ENCODE results near the gene AQP3. TPM values are rescaled to one million over a fixed set of nuclear protein-coding genes. Genes with fewer than 3 reads are reported as not detected.
"Not testable (repeated sequence)": the region's sequence is repeated elsewhere in the genome, so short reads cannot be mapped to it uniquely, and the experiment has no call there.

AQP3 gene
- total and polyA plus RNA-seq, 5 donors, result 15.9 to 77.5 (median 18.7) TPM

DNA sequence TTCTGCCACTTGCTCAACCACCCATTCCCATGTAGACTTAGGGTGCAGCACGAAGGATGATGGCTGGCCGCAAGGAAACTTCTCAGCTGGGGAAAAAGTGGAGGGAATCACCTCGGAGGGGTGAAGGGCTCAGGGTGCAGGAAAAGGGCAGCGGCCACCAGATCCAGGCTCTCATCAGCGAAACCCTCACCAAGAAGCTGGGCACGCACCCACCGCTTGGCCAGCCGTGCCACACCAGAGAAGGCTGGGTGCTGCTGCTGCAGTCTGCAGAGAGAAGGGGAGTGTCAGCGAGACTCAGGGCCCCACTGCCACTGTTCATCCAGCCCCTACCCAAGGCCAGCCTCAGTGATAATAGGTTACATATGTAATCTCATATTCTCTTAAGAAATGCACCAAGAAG is 17.7 kb upstream of the AQP3 start:
- WGBS, result 96% methylated on average over 9 of the region's 9 CpGs
- H3K27ac ChIP-seq (ENCODE audit: low read length), result no peak overlapping the region
- intact Hi-C loops (cut with DNase I), result loop anchor here in 2 of 4 donors (10.0 kb wide), 1 partner anchor 90 kb away; no protein-coding TSS in a partner anchor
- H3K4me1 ChIP-seq (ENCODE audit: control insufficient read depth, insufficient read depth, low read length), result no peaks in the 10 kb centered on the region
- DNase-seq (no peak), ATAC-seq (no peak)
- H3K27me3 ChIP-seq (ENCODE audit: control insufficient read depth, insufficient read depth), result no peaks in the 10 kb centered on the region
- no peaks in the 10 kb centered on the region for H3K9me3 ChIP-seq (ENCODE audit: control insufficient read depth, low read length)
- no peak overlapping the region for H3K4me3 ChIP-seq (ENCODE audit: low read length)

DNA sequence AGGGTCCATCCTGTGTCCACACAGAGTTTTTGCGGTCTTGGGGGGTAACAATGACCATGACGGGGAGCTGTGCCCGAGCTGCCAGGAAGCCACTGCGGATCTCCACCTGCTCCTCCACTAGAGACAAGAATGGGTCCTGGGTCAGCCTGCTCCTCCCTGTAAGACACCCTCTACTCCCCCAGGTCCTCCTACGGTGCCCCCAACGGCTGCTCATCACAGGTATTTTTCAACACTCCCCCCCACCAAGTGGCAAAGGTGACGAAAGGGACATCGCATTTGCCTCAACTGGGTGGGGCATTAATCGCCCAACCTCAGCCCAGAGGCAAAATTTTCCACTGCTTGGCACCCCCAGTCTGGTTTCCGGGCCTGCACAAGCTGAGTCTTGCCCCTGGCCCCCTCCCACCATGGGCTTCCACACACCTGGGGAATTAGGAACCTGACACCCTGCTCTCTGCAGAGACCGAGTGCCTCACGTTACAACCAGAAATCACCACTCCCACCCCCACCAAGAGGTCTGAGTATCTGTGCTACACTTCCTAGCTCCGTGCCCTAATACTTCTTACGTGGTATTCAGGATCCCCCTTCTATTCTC is 16.7 kb upstream of the AQP3 start:
- DNase-seq (no peak), ATAC-seq (no peak)
- no peak overlapping the region for H3K4me3 ChIP-seq (ENCODE audit: low read length)
- WGBS, result 93% methylated on average over 14 of the region's 14 CpGs
- intact Hi-C loops (cut with DNase I), result loop anchor here in 2 of 4 donors (10.0 kb wide), 1 partner anchor 89 kb away; no protein-coding TSS in a partner anchor
- no peaks in the 10 kb centered on the region for H3K4me1 ChIP-seq (ENCODE audit: control insufficient read depth, insufficient read depth, low read length)
- no peaks in the 10 kb centered on the region for H3K9me3 ChIP-seq (ENCODE audit: control insufficient read depth, low read length)
- H3K27ac ChIP-seq (ENCODE audit: low read length), result no peak overlapping the region
- no peaks in the 10 kb centered on the region for H3K27me3 ChIP-seq (ENCODE audit: control insufficient read depth, insufficient read depth)

DNA sequence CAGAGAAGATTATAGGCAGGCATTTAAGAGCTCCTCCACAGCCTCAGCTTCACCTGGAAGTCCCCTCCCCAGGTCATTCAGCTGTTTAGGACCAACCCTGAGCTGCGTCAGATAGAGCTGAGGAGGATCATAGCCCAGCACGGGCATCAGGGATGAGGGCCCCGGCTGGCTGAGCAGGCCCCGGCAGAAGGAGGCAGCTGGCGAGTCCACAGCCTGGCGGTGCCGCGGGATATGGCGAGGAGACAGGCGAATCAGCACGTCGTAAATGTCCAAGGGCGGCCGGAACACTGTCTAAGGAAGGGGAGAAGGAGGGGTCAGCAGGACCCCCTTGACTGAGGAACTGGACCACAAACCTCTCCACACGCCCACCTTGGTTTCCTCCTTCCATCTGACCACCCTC is 15.8 kb upstream of the AQP3 start:
- H3K27ac ChIP-seq (ENCODE audit: low read length), result no peak overlapping the region
- H3K4me3 ChIP-seq (ENCODE audit: low read length), result no peak overlapping the region
- H3K4me1 ChIP-seq (ENCODE audit: control insufficient read depth, insufficient read depth, low read length), result no peaks in the 10 kb centered on the region
- no peaks in the 10 kb centered on the region for H3K27me3 ChIP-seq (ENCODE audit: control insufficient read depth, insufficient read depth)
- intact Hi-C loops (cut with DNase I), result loop anchor here in 2 of 4 donors (10.0 kb wide), 1 partner anchor 88 kb away; no protein-coding TSS in a partner anchor
- WGBS, result 91% methylated on average over 15 of the region's 15 CpGs
- DNase-seq, result no peak
- no peak for ATAC-seq
- no peaks in the 10 kb centered on the region for H3K9me3 ChIP-seq (ENCODE audit: control insufficient read depth, low read length)

DNA sequence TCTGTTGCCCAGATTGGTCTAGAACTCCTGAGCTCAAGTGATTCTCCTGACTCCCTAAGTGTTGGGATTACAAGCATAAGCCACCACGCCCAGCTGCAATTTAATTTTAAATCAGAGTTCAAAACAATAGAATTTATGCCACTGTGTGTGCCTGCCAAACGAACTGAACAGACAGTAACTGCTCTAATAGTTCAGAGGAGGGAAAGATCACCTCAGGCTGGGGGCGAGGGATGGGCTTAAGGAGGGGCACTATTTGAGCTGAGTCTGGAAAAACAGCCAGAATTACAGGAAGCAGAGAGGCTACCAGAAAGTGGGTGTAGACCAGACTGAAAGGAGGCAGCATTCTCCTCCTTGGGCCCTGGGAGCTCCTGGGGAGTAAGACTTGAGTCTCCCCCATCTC is 14.1 kb upstream of the AQP3 start:
- no peaks in the 10 kb centered on the region for H3K27me3 ChIP-seq (ENCODE audit: control insufficient read depth, insufficient read depth)
- DNase-seq (no peak), ATAC-seq (no peak)
- no peaks in the 10 kb centered on the region for H3K4me1 ChIP-seq (ENCODE audit: control insufficient read depth, insufficient read depth, low read length)
- H3K4me3 ChIP-seq (ENCODE audit: low read length), result no peak overlapping the region
- H3K9me3 ChIP-seq (ENCODE audit: control insufficient read depth, low read length), result no peaks in the 10 kb centered on the region
- H3K27ac ChIP-seq (ENCODE audit: low read length), result no peak overlapping the region
- WGBS, result 70% methylated on average over 3 of the region's 3 CpGs
- intact Hi-C loops (cut with DNase I), result loop anchor here in 2 of 4 donors (10.0 kb wide), 1 partner anchor 87 kb away; no protein-coding TSS in a partner anchor

DNA sequence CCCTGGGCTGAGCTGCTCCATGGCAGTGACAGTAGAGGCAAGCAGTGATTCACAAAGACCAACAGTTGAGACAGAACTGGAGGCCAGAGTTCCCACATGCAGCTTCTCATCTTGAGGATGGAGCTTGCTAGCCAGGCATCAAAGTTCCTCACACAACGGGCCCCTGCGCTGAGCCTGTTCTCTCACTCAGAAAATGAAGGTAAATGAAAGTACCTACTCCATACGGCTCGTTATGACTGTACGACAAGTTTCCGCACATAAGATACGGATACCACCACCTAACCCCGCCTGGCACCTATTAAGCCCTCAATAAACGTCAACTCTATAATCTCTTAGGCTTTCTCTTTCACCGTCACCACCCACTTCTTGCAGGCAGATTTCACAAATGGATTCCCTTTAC is 13.5 kb upstream of the AQP3 start:
- DNase-seq (peak in 1 of 3 donors; percentile 10), ATAC-seq (no peak)
- Histone ChIP-seq H3K4me1 (ENCODE audit: control insufficient read depth, insufficient read depth, low read length) (no peaks in the 10 kb centered on the region), H3K27ac (ENCODE audit: low read length) (no peak overlapping the region), H3K4me3 (ENCODE audit: low read length) (no peak overlapping the region), H3K9me3 (ENCODE audit: control insufficient read depth, low read length) (no peaks in the 10 kb centered on the region), H3K27me3 (ENCODE audit: control insufficient read depth, insufficient read depth) (no peaks in the 10 kb centered on the region)
- intact Hi-C loops (cut with DNase I), result loop anchor here in 2 of 4 donors (10.0 kb wide), 1 partner anchor 86 kb away; no protein-coding TSS in a partner anchor
- WGBS, result 90% methylated on average over 10 of the region's 10 CpGs

DNA sequence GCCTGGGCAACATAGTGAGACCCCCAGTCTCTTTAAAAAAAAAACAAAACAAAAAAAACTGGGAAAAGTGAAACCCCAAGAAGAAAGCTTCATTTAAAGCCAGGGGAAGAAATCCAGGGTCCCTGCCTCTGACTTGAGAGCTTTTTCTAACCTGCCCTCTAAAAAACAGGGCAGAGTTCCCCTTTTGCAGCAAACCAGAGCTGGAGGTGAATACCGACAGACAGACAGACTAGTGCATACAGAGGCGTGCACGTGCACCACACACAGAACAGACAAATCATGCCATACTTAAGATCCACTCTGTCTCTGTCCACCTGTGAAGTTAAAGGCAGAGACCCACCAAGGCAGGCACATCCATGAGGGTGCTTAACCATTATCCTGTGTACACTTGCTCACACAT is 11.7 kb upstream of the AQP3 start:
- Histone ChIP-seq H3K4me3 (ENCODE audit: low read length) (no peak overlapping the region), H3K9me3 (ENCODE audit: control insufficient read depth, low read length) (no peaks in the 10 kb centered on the region), H3K27ac (ENCODE audit: low read length) (no peak overlapping the region), H3K4me1 (ENCODE audit: control insufficient read depth, insufficient read depth, low read length) (no peaks in the 10 kb centered on the region), H3K27me3 (ENCODE audit: control insufficient read depth, insufficient read depth) (no peaks in the 10 kb centered on the region)
- no peak for ATAC-seq
- peak in 1 of 3 donors; percentile 29 for DNase-seq
- WGBS, result 68% methylated on average over 3 of the region's 3 CpGs
- intact Hi-C loops (cut with DNase I), result loop anchor here in 1 of 4 donors (10.0 kb wide), 2 partner anchors 84 to 174 kb away; no protein-coding TSS in a partner anchor

DNA sequence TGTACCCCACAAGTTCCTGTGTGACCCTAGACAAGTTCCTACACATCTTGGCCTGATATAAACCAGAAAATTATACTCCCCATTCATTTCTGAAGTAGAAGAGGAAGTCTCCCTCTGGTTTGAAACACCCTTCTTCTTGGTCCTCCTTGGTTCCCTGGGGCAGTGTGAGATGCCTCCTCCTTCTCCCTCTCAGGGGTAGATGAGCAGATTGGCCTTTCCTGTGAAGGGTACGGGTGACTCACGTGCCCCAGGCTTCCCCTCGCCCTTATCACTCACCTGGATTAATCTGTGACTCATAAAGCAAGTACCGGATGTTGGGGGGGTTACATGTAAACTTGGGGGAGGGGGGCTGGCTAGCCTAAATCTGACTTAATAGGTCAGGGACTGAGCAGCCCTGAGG is 11.1 kb upstream of the AQP3 start:
- intact Hi-C loops (cut with DNase I), result loop anchor here in 1 of 4 donors (10.0 kb wide), 2 partner anchors 84 to 174 kb away; no protein-coding TSS in a partner anchor
- no peak for ATAC-seq
- 47% methylated on average over 4 of the region's 4 CpGs for WGBS

DNA sequence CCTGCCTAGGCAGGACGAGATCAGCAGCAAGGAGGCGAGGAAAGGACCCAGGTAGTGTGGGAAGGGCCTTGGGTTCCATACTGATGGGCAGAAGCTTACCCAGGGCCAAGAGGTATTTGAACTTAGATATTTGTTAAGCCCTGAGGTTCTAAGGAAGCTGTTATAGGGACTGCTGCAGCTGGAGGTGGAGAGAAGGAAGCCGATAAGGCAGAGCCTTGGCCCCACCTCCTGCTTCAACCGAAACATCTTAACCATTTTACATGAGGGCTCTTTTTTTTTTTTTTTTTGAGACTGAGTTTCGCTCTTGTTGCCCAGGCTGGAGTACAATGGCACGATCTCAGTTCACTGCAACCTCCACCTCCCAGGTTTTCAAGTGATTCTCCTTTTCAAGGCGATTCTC is 8.6 kb upstream of the AQP3 start:
- DNase-seq (no peak), ATAC-seq (no peak)
- WGBS, result 73% methylated on average over 7 of the region's 7 CpGs
- no peaks in the 10 kb centered on the region for H3K4me1 ChIP-seq (ENCODE audit: control insufficient read depth, insufficient read depth, low read length)
- H3K4me3 ChIP-seq (ENCODE audit: low read length), result no peak overlapping the region
- H3K9me3 ChIP-seq (ENCODE audit: control insufficient read depth, low read length), result no peaks in the 10 kb centered on the region
- intact Hi-C loops (cut with DNase I), result loop anchor here in 1 of 4 donors (10.0 kb wide), 2 partner anchors 81 to 171 kb away; no protein-coding TSS in a partner anchor
- no peak overlapping the region for H3K27ac ChIP-seq (ENCODE audit: low read length)
- H3K27me3 ChIP-seq (ENCODE audit: control insufficient read depth, insufficient read depth), result no peaks in the 10 kb centered on the region

More for the DNA sequence above, 11.1 kb upstream of the AQP3 start:
- peak in 1 of 3 donors; percentile 9 for DNase-seq
- H3K9me3 ChIP-seq (ENCODE audit: control insufficient read depth, low read length), result no peaks in the 10 kb centered on the region
- H3K27ac ChIP-seq (ENCODE audit: low read length), result no peak overlapping the region
- H3K4me3 ChIP-seq (ENCODE audit: low read length), result no peak overlapping the region
- no peaks in the 10 kb centered on the region for H3K4me1 ChIP-seq (ENCODE audit: control insufficient read depth, insufficient read depth, low read length)
- H3K27me3 ChIP-seq (ENCODE audit: control insufficient read depth, insufficient read depth), result no peaks in the 10 kb centered on the region

DNA sequence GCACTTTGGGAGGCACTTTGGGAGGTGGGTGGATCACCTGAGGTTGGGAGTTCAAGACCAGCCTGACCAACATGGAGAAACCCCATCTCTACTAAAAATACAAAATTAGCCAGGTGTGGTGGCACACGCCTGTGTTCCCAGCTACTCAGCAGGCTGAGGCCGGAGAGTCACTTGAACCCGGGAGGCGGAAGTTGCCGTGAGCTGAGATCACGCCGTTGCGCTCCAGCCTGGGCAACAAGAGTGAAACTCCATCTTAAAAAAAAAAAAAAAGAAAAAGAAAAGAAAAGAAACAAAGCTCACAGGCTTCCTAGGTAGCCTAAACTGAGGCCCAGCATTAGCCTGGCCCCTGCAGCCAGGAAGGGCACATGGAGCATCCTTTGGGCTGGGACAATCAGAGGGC is 8.1 kb upstream of the AQP3 start:
- not testable (repeated sequence) for H3K4me3 ChIP-seq (ENCODE audit: low read length); H3K9me3 ChIP-seq (ENCODE audit: control insufficient read depth, low read length); H3K27me3 ChIP-seq (ENCODE audit: control insufficient read depth, insufficient read depth); DNase-seq; H3K27ac ChIP-seq (ENCODE audit: low read length); H3K4me1 ChIP-seq (ENCODE audit: control insufficient read depth, insufficient read depth, low read length); ATAC-seq
- intact Hi-C loops (cut with DNase I), result loop anchor here in 1 of 4 donors (10.0 kb wide), 2 partner anchors 81 to 171 kb away; no protein-coding TSS in a partner anchor
- 98% methylated on average over 8 of the region's 8 CpGs for WGBS

DNA sequence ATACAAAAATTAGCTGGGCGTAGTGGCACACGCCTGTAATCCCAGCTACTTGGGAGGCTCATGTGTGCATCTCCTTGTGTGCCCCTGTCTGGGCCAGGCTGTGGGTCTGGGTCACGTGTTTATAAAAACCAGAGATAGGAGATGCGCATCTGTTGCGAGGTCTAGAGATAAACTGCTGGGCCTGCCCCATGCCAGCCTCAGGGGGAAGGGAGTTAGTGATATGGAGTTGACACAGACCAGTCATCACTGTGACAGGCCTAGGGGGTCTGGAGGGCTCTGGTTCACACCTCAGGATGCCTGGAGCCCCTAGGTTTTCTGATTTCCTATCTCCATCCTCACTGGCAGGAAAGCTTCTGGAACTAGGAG is 7.3 kb upstream of the AQP3 start:
- not testable (repeated sequence) for H3K27ac ChIP-seq (ENCODE audit: low read length); ATAC-seq; H3K27me3 ChIP-seq (ENCODE audit: control insufficient read depth, insufficient read depth); H3K4me3 ChIP-seq (ENCODE audit: low read length); H3K4me1 ChIP-seq (ENCODE audit: control insufficient read depth, insufficient read depth, low read length); H3K9me3 ChIP-seq (ENCODE audit: control insufficient read depth, low read length)
- 77% methylated on average over 5 of the region's 5 CpGs for WGBS
- intact Hi-C loops (cut with DNase I), result loop anchor here in 1 of 4 donors (10.0 kb wide), 2 partner anchors 80 to 170 kb away; no protein-coding TSS in a partner anchor
- DNase-seq, result peak in 1 of 3 donors; percentile 10

DNA sequence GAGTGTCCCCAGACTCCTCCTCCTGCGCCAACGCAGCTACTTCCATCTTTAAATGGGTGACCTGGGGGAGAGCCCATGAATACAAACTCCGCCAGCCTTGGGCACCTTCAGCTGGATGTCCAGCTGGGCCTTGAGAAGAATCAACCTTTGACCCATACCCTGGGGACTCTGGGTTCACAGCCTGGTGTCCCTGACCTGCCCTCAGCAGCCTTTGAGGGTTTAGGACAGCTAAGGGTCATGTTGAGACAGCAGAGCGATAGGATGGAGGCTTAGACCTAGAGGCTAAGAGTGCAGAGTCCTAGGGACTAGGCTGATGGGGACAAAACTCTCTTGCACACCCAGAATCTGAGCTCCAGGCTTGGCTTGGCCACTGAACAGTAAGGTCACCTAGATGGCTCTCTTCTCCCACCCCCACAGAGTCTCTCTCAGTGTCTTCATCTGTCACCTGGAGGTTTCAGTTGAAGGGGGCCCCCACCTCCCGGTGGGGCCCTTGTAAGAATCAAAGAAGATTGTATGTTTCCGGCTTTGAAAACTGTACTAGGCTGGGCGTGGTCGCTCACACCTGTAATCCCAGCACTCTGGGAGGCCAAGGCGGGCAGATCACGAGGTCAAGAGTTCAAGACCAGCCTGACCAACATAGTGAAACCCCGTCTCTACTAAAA is 6.7 kb upstream of the AQP3 start:
- no peaks in the 10 kb centered on the region for H3K27me3 ChIP-seq (ENCODE audit: control insufficient read depth, insufficient read depth)
- H3K27ac ChIP-seq (ENCODE audit: low read length), result no peak overlapping the region
- WGBS, result 85% methylated on average over 11 of the region's 11 CpGs
- no peaks in the 10 kb centered on the region for H3K9me3 ChIP-seq (ENCODE audit: control insufficient read depth, low read length)
- ATAC-seq (no peak), DNase-seq (no peak)
- intact Hi-C loops (cut with DNase I), result loop anchor here in 1 of 4 donors (10.0 kb wide), 2 partner anchors 79 to 169 kb away; no protein-coding TSS in a partner anchor
- no peak overlapping the region for H3K4me3 ChIP-seq (ENCODE audit: low read length)
- no peaks in the 10 kb centered on the region for H3K4me1 ChIP-seq (ENCODE audit: control insufficient read depth, insufficient read depth, low read length)

Data from right cardiac atrium (tissue), 5 donors.